Smooth muscle cell (in vitro differentiated cells): Measurements from ENCODE around the gene AHSP. TPM values are rescaled to one million over a fixed set of nuclear protein-coding genes. Genes with fewer than 3 reads are reported as not detected.

ENCODE experiments used
- DNase-seq: peaks from one replicate; lab custom pipeline; 2025; ENCODE audit not compliant: unreplicated experiment; lab: John Stamatoyannopoulos, UW
- H2AFZ ChIP-seq: fragments of 200-600 bp; sonication (generic); 2 replicates; pipeline ENCODE4 v1.6.0; 2016; ENCODE audit warnings: antibody characterized with exemption, low read depth, mild to moderate bottlenecking
- H3F3A ChIP-seq: fragments of 200-600 bp; sonication (generic); 2 replicates; pipeline ENCODE4 v1.6.0; 2017; ENCODE audit warnings: antibody characterized with exemption, low read depth
- H3K27ac ChIP-seq: fragments of 200-600 bp; sonication (generic); 2 replicates; pipeline ENCODE4 v1.5.1; 2016; ENCODE audit warnings: low read depth, mild to moderate bottlenecking
- H3K27me3 ChIP-seq: fragments of 200-600 bp; sonication (generic); 2 replicates; pipeline ENCODE4 v1.6.1; 2016; ENCODE audit warnings: low read depth, mild to moderate bottlenecking
- H3K36me3 ChIP-seq: fragments of 200-600 bp; sonication (generic); 2 replicates; pipeline ENCODE4 v1.5.1; 2016; ENCODE audit warnings: low read depth
- H3K4me1 ChIP-seq: fragments of 200-600 bp; sonication (generic); 2 replicates; pipeline ENCODE4 v1.5.1; 2016; ENCODE audit warnings: low read depth
- H3K4me2 ChIP-seq: fragments of 200-600 bp; sonication (generic); 2 replicates; pipeline ENCODE4 v1.6.0; 2016; ENCODE audit warnings: mild to moderate bottlenecking
- H3K4me3 ChIP-seq: fragments of 200-600 bp; sonication (generic); 2 replicates; pipeline ENCODE4 v1.5.1; 2016; ENCODE audit warnings: mild to moderate bottlenecking
- H3K79me2 ChIP-seq: fragments of 200-600 bp; sonication (generic); 2 replicates; pipeline ENCODE4 v1.6.0; 2016; ENCODE audit warnings: low read depth, mild to moderate bottlenecking
- H3K9ac ChIP-seq: fragments of 200-600 bp; sonication (generic); 2 replicates; pipeline ENCODE4 v1.6.0; 2016; ENCODE audit warnings: low read depth
- H3K9me3 ChIP-seq: fragments of 200-600 bp; sonication (generic); replicated peaks from 2 replicates; pipeline ENCODE4 v1.5.1; 2016; ENCODE audit warnings: low read depth
- H4K20me1 ChIP-seq: fragments of 200-600 bp; sonication (generic); 2 replicates; pipeline ENCODE4 v1.6.0; 2016; ENCODE audit warnings: low read depth
- WGBS: methylation state at CpG from one replicate; pipeline ENCODE4 v1.1.7; 2016; ENCODE audit warnings: low lambda C conversion rate; 5-methylcytosine and 5-hydroxymethylcytosine counted together
- polyA plus RNA-seq: library from polyadenylated mRNA; unstranded; fragments of >200 nt; fragmentation: Nextera tagmentation; extraction: Ambion mirVana; gene quantifications from 2 replicates; pipeline ENCODE4 v1.2.1, GENCODE V29; 2016
- total RNA-seq: library from RNA; depleted of rRNA; stranded (reverse); fragments of >200 nt; gene quantifications from 2 replicates; pipeline ENCODE4 v1.2.3, GENCODE V29; 2014
- TF ChIP-seq, protein P1 (sequence below): fragments of 200-600 bp; sonication (generic); IDR thresholded peaks from 2 replicates; pipeline ENCODE4 v1.5.1; 2017; ENCODE audit warnings: borderline replicate concordance, mild to moderate bottlenecking, antibody characterized with exemption; ENCODE audit not compliant: insufficient read depth, poor library complexity, severe bottlenecking

Gene AHSP
- total and polyA plus RNA-seq, 2 experiments from 2014 or later: not detected

- no peak for DNase-seq
- Histone ChIP-seq H3F3A (no peaks in the 10 kb centered on the region), H3K27ac (no peak overlapping the region), H3K36me3 (no peaks in the 10 kb centered on the region), H4K20me1 (no peaks in the 10 kb centered on the region), H3K9me3 (no peaks in the 10 kb centered on the region), H3K79me2 (no peaks in the 10 kb centered on the region), H3K4me2 (no peak overlapping the region), H3K4me3 (no peak overlapping the region), H3K9ac (no peak overlapping the region), H3K27me3 (peaks cover under 1% of the 10 kb centered on the region), H3K4me1 (no peaks in the 10 kb centered on the region), H2AFZ (no peak overlapping the region)
- TF ChIP-seq, protein P1, sequence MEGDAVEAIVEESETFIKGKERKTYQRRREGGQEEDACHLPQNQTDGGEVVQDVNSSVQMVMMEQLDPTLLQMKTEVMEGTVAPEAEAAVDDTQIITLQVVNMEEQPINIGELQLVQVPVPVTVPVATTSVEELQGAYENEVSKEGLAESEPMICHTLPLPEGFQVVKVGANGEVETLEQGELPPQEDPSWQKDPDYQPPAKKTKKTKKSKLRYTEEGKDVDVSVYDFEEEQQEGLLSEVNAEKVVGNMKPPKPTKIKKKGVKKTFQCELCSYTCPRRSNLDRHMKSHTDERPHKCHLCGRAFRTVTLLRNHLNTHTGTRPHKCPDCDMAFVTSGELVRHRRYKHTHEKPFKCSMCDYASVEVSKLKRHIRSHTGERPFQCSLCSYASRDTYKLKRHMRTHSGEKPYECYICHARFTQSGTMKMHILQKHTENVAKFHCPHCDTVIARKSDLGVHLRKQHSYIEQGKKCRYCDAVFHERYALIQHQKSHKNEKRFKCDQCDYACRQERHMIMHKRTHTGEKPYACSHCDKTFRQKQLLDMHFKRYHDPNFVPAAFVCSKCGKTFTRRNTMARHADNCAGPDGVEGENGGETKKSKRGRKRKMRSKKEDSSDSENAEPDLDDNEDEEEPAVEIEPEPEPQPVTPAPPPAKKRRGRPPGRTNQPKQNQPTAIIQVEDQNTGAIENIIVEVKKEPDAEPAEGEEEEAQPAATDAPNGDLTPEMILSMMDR: no peak
- WGBS: 90% methylated on average over 4 of the region's 4 CpGs
Measured at GRCh38 chr16:31542763-31543162, 15.1 kb downstream of the AHSP start.

DNA sequence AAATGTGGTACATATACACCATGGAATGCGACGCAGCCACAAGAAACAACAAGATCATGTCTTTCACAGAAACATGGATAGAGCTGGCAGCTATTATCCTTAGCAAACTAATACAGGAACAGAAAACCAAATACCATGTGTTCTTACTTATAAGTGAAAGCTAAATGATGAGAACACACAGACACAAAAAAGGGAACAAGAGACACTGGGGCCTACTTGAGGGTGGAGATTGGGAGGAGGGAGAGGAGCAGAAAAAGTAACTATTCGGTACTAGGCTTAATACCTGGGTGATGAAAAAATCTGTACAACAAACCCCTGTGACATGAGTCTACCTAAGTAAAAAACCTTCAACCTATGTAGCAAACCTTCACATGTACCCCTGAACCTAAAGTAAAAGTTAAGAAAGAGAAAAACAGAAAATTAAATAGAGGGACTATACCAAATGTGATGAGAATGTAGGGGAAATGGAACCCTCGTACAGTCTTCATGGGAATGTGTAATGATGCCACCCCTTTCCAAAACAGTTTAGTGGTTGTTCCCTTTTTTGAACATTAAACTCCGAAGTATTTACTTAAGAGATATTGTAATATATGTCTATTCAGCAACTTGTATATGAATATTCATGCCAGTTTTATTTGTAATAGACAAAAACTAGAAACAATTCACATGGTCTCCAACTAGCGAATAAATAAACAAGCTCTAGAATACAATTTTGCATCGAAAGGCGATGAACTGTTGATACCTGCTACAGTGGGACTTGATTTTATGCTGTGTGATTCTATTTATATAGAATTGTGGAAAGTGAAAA lies 33.9 kb downstream of the AHSP start:
- Histone ChIP-seq H3K4me2 (no peak overlapping the region), H3K79me2 (no peaks in the 10 kb centered on the region), H3F3A (no peaks in the 10 kb centered on the region), H3K27me3 (peaks cover 6% of the 10 kb centered on the region), H4K20me1 (no peaks in the 10 kb centered on the region), H3K9me3 (no peaks in the 10 kb centered on the region), H2AFZ (no peak overlapping the region), H3K4me1 (no peaks in the 10 kb centered on the region), H3K4me3 (no peak overlapping the region), H3K36me3 (no peaks in the 10 kb centered on the region), H3K27ac (no peak overlapping the region), H3K9ac (no peak overlapping the region)
- DNase-seq: no peak
- 76% methylated on average over 8 of the region's 8 CpGs for WGBS
- TF ChIP-seq, protein P1: no peak

DNA sequence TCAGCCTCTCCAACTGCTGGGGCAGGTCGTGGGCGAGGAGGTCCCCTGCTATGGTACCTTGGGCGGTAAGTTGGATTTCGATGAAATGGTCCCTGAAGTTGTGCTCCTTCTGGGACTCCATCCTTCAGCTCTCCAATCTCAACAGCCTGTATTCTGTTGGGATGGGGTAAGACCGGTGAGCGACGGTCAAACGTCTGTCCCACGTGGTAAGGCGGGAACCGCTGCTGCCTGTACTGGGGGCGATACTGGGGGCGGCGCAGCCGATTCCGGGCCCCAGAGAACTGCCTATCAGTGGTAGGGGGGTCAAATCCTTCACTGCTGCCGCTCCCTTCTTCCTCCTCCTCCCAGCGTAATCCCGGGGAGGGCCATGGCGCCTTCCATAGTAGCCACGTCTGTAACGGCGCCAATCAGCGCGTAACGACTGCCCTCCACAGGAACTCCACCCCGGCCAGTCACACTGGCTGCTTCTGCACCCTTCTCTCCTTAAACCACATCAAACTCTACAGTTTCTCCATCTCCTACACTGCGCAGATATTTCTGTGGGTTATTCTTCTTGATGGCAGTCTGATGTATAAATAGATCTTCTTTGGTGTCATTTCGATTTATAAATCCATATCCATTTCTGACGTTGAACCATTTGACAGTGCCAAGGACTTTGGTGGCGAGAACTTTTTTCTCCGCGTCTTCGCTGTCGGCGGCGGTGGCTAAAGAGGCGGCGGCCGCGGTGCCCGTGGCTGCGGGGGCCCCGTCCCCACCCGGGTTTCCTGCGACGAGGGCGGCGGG lies 41.1 kb downstream of the AHSP start:
- Histone ChIP-seq H4K20me1 (no peaks in the 10 kb centered on the region), H3K4me1 (no peaks in the 10 kb centered on the region), H3K27me3 (peaks cover 40% of the 10 kb centered on the region), H3K36me3 (no peaks in the 10 kb centered on the region), H3K9me3 (no peaks in the 10 kb centered on the region), H3K4me2 (peak overlapping the region; percentile 48), H3K79me2 (no peaks in the 10 kb centered on the region), H3K4me3 (peak overlapping the region; percentile 21), H3K9ac (no peak overlapping the region), H3K27ac (no peak overlapping the region), H2AFZ (no peak overlapping the region), H3F3A (no peaks in the 10 kb centered on the region)
- DNase-seq: no peak
- 23% methylated on average over 44 of the region's 49 CpGs for WGBS
- TF ChIP-seq, protein P1: no peak
